NCI-H1930 (cell line): ENCODE measurements around the gene LNPEP.
"Not testable (repeated sequence)": the region's sequence is repeated elsewhere in the genome, so short reads cannot be mapped to it uniquely, and the experiment has no call there.

Experiments used
- DNase-seq, 2 experiments: peaks; one replicate each; lab custom pipeline; 2025; lab: John Stamatoyannopoulos, UW

The LNPEP gene

GRCh38 chr5:96930058-96930457 lies 5.8 kb upstream of the LNPEP start:
- no peak for DNase-seq

GRCh38 chr5:96930589-96930988 lies 5.3 kb upstream of the LNPEP start:
- DNase-seq, result no peak

- DNase-seq, result not testable (repeated sequence)
Observed at GRCh38 chr5:96931037-96931436, 4.8 kb upstream of the LNPEP start.

DNA sequence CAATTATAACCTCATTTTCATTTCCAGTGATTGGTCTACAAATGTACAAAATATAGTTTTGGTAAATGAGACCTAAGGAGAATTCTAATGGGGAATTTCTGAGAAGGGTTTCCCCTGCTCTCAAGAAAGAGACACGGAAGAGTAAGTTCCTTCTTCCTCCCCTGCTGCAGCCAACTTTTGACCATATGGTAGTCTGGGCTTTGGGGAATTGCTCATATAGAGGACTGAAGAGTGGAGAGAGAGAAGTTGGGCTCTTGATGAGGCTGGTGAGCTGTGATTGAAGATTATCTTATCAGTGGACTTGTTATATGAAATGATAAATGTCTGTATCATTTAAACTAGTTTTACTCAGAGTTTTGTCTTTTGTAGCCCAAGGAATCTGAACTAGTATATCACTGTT lies 4.3 kb upstream of the LNPEP start:
- no peak for DNase-seq

GRCh38 chr5:96932026-96932425 lies 3.9 kb upstream of the LNPEP start:
- DNase-seq, result no peak

GRCh38 chr5:96933764-96934707 lies 1.8 kb upstream of the LNPEP start:
- DNase-seq, result no peak

DNA sequence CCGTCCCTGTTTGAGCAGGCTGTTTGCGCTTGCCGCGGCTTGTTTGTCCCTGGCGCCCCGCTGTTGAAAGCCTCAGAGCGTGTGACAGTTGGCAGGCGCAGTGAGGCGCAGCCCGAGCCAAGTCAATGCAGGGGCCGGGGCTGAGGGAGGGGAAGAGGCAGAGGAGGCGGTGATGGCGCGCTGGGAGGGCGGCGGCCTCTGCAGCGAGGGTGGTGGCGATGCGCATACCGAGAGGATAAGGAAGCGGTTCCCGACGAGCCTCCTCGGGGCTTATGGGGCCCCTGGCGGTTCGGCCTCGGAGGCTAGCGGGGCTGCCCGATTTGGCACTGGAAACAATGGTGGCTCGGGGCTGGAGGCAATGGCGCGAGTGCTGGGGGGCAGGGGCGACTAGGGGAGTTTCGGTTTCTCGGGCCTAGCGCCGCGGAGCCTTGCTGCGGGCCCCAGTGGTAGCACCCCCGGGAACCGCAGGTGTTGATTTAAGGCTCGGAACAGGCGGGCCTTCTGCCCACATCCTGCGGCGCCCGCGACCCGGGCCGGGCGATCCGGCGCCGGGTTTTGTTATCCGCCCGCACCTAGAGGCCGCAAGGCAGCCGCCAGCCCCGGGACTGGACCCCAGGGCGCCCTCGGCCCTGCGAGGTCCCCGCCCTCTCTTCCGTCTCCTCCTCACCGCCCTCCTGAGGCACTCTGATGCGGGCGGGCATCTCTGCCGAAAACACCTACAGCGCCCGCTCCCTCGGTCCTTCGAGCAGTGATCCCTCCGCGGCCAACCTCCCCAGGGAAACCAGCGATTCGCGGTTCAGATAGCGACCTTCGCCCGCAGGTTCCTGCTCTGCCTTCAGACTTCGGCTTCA lies 947 bp upstream of the LNPEP start:
- peak; percentile 75 to 83 for DNase-seq

DNA sequence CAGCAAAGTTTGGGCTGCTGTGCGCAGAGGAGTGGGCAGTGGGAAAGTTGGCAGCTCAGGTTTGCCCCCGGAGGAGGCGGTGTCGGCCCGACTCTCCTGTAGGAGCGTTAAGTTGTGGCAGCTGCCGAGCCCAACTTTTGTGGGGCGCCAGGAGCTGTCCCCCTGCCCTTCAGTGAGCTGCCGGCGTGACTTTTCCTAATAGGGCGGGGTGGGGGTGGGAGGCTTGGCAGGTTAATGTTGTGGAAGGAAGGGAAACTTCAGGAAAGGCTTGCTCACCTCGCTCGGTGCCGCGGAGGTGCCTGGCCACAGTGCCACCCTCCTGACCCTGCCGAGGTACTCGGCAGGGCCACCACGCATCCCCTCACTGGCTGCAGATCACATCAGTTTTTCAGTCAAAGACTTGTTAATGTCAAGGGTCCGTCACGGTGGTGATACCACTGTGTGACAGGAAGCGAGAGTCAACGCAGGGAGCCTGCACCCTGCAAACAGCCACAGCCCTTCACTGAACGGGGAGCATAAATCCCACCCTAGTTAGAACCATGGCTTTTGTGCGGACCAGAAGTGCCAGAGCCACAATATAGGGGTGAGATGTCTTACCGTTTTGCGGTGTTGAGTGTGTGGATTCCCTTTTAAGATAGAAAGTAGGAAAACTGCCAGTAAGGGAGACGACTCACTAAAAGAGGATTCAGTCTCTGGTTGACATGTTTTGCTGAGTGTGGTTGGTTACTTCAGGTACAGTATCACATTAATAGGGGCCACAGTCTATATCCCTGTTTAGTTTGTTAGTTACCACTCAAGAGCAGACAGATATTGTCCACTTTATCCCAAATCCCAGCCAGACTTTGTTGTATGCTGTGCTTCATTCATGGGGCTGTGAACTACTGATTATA lies 796 bp downstream of the LNPEP start:
- no peak for DNase-seq

- DNase-seq, result no peak
Observed at GRCh38 chr5:96940586-96940985, 4.7 kb downstream of the LNPEP start.

- no peak for DNase-seq
Observed at GRCh38 chr5:96941140-96941539, 5.3 kb downstream of the LNPEP start.

DNA sequence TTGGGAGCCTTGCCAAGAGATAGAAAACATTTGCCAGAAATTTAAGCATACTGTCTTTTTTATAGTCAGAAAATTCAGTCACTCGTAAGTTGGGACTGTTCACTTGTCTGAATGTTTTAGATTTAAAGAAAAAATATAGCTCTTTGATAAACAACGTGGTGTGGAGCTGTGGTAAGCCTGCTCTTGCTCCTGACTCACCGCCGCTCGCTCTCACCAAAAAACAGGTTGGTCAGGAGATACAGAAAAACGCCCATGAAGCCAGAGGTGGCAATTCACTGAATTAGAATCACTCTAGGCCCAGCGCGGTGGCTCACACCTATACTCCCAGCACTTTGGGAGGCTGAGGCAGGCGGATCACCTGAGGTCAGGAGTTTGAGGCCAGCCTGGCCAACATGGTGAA lies 6.2 kb downstream of the LNPEP start:
- DNase-seq, result no peak

- DNase-seq, result no peak
Observed at GRCh38 chr5:96942911-96943310, 7.0 kb downstream of the LNPEP start.

- DNase-seq, result no peak
Observed at GRCh38 chr5:96943799-96944198, 7.9 kb downstream of the LNPEP start.

DNA sequence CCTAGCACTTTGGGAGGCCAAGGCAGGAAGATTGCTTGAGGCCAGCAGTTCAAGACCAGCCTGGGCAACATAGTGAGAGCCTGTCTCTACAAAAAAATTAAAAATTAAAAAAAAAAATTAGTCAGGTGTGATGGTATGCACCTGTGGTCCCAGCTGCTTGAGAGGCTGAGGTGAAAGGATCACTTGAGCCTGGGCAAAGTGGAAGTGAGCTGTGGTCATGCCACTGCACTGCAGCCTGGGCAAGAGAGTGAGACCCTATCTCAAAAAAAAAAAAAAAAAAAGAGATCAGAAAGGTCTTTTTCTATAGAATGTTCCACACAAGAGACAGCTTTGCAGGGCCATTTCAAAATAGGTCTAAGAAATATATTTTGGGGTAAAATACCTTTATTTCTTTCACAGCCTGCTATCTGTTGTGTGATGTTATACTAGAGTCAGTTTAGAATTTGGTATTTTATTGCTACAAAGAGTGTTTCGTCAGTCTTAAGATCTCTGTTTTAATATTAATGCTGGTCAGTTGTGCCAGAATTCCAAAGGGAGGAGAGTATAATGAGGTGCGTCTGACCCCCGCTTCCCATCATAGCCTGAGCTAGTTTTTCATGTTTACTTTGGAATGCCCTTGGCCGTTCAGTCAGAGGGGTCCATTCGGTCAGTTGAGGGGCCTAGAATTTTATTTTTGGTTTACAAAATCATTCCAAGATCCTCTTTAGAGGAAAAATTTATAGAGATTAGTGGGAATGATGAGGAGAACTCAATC lies 9.4 kb downstream of the LNPEP start:
- DNase-seq, result no peak

DNA sequence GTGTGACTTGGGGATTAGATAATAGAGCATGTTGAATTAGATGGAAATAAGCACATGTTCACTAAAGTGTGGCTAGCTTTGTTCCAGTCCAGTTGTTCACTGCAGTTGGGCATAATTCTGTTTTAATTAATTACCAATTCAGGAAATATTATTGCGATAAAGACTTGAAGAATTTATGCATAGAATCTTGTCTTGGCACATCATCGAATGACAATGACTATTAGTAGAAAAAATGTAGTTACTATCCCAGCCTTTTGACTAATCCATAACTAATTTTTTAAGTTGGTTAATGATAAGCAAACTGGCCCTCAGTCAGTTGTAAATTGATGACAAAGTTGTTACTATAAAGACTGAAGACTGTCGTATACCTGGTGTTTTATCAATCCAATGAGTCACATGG lies 10.5 kb downstream of the LNPEP start:
- DNase-seq, result no peak

GRCh38 chr5:96952118-96952750 lies 16.4 kb downstream of the LNPEP start:
- no peak for DNase-seq

DNA sequence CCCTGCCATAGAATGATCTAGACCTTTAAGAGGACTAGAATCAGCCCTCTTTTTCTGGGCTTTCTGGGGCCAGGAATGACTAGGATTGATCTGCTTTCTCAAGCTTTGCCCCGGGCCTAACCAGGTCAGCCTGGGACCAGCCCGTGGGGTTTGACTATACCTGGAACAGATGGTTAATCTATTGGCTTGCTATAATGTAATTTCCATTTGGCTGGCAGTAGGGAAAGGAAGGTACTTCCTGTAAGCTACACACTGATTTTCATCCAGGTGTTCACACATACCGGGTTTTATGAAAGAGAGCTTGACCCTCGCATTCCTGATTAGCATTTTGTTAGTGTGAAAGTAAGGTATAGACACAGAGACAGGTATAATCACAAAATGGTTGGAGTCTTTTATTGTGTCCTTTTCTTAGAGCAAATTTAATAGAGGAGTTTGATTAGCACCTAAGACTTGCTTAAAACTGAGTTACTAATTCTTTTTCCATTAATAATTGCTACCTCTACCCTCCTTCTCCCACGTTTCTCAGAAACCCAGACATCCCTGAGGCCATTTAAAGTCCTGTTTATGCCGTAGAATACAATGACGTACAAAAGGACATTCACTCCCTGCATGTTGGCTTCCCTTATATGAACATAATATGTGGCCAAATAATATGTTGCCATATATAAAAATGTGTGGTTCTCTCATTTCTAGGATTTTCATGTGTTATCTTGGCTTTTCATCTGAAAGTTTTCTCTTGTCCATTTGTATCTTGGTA lies 17.3 kb downstream of the LNPEP start:
- DNase-seq, result no peak

GRCh38 chr5:96957254-96958049 lies 21.6 kb downstream of the LNPEP start:
- no peak for DNase-seq

GRCh38 chr5:96958977-96959376 lies 23.1 kb downstream of the LNPEP start:
- no peak for DNase-seq
